DMS153 treated with DMSO at 0.1 percent for 48 hours (cell line): ENCODE data around the gene PRKCH.

Experiments
- DNase-seq: peaks from one replicate; lab custom pipeline; 2025; ENCODE audit not compliant: unreplicated experiment; lab: John Stamatoyannopoulos, UW

PRKCH gene

DNA sequence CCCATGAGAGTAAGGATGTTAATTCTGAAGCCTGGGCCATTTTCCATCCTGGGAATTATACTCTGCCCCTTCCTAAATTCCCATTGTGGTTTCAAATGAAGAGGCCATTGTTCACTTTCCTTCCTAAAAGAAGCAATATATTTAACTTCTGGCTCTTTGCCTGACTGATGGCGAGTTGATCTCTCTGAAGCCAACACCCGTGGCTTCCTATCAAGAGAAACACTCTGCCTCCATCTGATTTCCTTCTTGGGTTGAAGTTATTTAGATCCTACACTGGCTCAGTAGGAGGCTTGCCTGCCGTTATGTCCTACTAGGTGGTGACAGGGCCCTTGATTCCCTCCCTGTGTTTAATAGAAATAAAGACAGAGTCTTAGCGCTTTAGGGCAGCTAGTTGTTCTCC is 97.4 kb downstream of the PRKCH start:
- no peak for DNase-seq

- DNase-seq, result no peak
These were observed 97.8 kb downstream of the PRKCH start for GRCh38 chr14:61419201-61419600.

DNA sequence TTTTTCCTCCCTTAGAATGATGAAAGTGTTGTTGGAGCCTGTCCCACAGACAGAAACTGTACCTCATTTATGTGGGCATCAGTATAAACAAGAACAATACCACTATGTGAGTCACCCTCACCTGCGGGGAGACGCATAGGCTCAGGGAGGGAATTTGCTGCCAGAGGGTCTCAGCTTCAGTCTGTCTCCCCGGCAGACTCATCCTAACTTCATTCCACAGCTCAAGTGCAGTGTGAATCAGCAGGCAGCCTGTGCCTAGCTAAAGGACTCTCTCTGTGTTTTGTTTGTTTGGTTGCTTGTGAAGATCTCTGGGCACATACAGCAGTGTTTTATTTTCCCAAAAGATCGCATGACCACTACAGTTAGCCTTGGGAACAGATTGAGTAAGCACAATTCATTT is 98.9 kb downstream of the PRKCH start:
- no peak for DNase-seq

- no peak for DNase-seq
These were observed 100.0 kb downstream of the PRKCH start for GRCh38 chr14:61421212-61421923.

- no peak for DNase-seq
These were observed 104.7 kb downstream of the PRKCH start for GRCh38 chr14:61426048-61426447.

GRCh38 chr14:61428261-61428660 is 106.9 kb downstream of the PRKCH start:
- DNase-seq, result no peak

- DNase-seq, result no peak
These were observed 107.9 kb downstream of the PRKCH start for GRCh38 chr14:61429316-61429715.

GRCh38 chr14:61430066-61430757 is 108.8 kb downstream of the PRKCH start:
- DNase-seq, result peak; percentile 15

DNA sequence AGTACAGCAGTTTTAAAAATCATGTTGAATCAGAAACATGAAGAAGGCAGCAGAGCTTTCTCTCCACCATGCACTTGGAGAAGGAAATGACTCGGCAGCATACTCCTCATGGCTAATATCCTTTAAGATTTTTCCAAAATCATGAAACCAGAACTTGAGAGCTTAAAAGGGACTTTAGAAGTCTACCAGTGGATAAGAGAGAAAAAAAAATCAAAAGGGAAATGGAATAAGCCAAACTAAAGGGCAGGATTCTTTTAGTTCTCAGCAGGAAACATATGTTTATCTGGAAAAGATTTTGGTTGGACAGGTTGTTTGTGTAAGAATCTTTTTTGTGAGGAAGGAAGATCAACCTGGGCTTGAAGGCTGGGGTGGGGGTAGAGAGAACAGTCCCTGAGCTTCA is 111.8 kb downstream of the PRKCH start:
- DNase-seq, result no peak

DNA sequence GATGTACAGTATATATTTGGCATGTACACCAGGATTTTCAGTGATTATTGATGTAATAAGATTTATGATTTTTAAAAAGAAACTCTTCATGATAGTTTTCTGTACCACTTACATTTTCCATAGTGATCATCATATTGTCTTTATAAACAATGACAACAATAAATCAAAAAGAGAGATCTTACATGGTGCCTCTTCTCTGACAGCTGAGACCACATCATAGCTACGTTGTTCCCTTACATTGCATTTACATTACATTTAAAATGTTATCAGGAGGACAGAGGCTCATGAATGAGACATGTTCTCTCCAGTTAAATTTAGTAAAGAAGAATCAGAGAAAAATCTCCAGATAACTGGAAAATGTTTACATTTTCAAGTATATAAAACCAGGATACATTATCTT is 112.4 kb downstream of the PRKCH start:
- DNase-seq, result no peak

DNA sequence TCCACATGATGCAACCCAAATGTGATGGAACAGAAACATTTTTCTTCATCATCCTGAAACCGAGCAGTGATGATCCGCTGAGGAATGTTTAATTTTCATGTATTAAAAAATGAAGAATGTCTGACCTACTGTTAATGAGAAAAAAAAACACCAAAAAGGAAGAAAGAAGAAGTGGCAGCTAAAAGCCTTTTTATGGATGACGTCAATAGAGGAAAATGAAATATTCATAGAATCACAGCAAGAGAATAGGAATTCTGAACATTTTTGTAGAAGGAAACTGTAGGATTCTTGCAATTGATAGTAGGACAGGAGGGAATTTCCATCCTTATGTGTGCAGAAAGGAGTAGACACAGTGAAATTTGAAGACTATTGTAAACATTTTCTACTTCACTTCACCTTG is 112.9 kb downstream of the PRKCH start:
- DNase-seq, result no peak

- DNase-seq, result no peak
These were observed 114.4 kb downstream of the PRKCH start for GRCh38 chr14:61435563-61436337.

DNA sequence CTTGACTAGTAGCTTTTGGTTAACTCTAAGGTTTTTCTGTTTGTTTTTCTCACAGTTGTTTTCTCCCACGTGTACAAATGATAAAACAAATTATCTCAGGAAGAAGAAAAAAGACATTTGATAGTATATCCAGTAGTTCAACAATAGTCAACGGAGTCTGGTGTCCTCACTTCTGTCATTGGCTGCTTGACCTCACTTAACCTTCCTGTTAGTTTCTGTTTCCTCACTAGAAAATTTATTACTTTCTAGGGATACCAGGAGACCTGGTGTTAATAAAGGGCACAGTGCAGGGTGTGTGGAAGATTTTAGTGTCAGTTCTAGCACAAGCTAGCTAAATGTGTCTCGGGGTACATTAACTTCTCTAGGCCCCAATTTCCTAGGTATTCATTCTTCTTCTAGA is 116.0 kb downstream of the PRKCH start:
- no peak for DNase-seq

DNA sequence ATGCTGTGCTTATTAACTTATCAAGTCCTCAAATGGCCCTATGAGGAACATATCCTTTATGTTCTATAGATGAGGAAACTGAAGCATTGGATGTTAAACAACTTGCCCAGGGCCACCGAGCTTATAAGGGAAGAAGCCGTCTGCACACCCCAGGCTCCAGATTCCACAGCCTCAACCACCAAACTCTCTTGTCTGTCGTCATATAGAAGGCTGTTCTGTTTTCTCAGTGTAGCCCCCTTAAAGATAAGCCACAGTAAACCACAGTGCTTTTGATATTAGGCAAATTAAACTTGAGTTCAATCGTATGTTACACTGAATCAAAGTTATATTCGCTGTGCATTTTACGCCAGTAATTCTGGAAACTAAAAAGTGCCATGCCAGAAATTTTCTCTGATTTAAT is 116.7 kb downstream of the PRKCH start:
- no peak for DNase-seq

DNA sequence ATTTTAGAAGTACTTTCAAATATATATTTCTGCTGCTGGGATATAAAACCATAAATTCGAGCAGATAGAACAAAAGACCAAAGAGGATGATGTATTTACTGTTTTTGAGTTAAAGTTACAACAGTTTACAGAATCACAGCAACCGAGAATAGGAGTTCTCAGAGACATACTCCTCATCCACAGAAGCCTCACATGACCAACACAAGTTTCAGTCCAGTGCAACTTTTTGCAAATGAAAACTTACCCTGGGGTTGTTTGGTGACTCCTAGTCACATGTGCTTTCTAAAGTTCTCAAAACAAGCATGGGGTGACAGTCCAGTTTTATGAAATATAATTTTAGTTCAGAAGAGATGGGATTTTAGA is 117.1 kb downstream of the PRKCH start:
- DNase-seq, result no peak

GRCh38 chr14:61438860-61439765 is 117.7 kb downstream of the PRKCH start:
- no peak for DNase-seq

DNA sequence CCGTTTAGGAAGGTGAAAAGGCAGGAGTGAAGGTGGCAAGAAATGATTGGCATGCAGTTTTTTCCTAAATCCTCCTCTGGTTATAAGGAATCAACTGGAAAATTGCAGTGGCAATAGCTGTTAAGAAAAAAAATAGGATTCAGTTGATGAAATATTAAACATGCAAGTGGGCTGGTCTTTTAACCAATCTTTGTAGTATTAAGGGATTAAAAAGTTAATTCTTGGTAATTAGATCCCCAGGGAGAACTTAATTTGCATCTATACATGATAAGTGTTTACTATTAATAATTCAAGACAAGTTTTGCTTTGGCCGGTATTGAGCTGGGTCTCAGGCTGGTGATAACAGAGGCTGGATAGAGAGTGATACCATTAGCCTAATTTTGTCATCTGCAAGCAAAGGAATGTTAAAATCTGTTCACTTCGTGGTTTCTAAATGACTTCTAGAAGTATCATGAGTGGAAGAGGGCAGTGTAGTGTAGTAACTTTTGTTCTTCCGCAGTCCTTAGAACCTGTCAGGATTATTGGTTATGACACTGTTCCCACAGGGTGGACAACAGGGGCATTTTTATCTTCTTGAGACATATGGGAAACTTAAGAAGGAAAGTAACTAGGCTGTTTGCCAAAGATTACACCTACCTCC is 118.5 kb downstream of the PRKCH start:
- DNase-seq, result no peak

DNA sequence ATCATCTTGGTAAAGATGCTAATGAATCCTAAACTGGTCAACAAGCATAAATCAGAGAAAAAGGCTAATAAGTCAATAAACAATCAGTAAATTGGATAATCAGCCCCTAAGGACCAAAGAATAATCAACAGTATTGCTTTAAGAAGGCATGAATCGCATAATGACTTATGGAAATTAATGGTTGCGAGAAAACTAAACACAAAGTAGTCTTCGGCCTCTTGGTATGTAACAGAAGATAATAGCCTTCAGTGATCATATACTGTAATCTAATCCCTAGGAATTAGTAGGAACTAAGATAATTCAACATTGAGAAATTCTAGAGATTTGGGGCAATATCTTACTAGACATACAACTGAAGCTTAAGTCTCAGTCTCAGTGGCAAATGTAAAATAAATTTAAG is 122.1 kb downstream of the PRKCH start:
- no peak for DNase-seq

- no peak for DNase-seq
These were observed 122.9 kb downstream of the PRKCH start for GRCh38 chr14:61444215-61444768.

GRCh38 chr14:61451491-61451890 is 130.1 kb downstream of the PRKCH start:
- DNase-seq, result no peak
